IPS-18c (cell line): ENCODE results near the gene RNF169.
A peak's percentile ranks its signal among the peaks of the same experiment; 100 is the strongest.

Source experiments
- H3K4me3 ChIP-seq: 2 replicates; pipeline ENCODE4 v1.7.0; 2013; ENCODE audit warnings: low read depth, mild to moderate bottlenecking, low read length, moderate library complexity; ENCODE audit not compliant: insufficient read depth
- H3K9me3 ChIP-seq: one replicate; pipeline ENCODE4 v1.6.1; 2013; ENCODE audit warnings: mild to moderate bottlenecking, low read length, moderate library complexity; ENCODE audit not compliant: control insufficient read depth, insufficient read depth

RNF169 gene

DNA sequence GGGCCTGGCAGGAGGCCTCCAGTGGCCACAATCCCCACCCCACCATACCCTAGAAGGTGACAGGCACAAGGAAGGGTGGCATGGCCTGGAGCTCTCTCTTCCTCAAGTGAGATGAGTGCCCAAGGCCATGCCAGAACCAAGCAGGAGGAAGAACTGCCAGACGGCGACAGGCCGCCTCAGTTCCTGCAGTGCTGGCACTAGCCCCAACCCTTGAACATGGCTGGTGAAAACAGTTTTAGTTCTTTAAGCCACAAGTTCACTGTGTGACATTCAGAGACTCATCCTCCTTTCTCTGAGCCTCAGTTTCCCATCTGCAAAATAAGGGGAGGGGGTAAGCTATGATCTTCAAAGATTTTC lies 27.2 kb upstream of the RNF169 start:
- no peak overlapping the region for H3K4me3 ChIP-seq
- no peaks in the 10 kb centered on the region for H3K9me3 ChIP-seq

DNA sequence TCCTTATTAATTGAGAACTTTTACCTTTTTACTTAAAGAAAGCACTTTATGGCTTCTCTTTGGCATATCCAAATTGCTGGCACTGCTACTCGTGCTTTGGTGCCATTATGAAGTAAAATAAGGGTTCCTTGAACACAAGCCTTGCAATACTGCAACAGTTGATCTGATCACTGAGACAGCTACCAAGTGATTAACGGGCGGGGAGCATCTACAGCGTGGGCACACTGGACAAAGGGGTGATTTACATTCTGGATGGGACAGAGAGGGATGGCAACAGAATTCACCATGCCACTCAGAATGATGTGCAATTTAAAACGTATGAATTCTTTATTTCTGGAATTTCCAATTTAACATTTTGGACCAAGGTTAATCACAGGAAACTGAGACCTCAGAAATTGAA lies 25.1 kb upstream of the RNF169 start:
- no peak overlapping the region for H3K4me3 ChIP-seq
- H3K9me3 ChIP-seq: no peaks in the 10 kb centered on the region

DNA sequence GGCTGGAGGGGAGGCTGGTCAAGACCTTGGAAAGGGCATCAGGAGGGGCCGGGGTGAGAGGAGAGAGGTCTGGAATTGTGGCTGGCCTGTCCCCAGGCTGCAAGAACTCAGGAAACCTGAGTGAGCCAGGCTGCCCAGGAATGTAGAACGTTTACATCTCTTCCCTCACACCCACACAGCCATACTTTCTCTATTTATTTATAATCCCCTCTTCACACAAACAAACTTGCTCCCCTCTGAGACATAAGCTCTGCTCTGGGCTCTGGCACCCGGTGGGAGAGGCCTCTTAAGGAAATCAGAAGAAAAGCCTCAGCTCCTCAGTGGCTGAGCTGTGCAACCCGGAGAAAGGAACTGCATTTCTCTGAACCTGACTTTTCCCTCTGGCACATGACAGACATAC lies 22.9 kb upstream of the RNF169 start:
- Histone ChIP-seq H3K4me3 (no peak overlapping the region), H3K9me3 (no peaks in the 10 kb centered on the region)

DNA sequence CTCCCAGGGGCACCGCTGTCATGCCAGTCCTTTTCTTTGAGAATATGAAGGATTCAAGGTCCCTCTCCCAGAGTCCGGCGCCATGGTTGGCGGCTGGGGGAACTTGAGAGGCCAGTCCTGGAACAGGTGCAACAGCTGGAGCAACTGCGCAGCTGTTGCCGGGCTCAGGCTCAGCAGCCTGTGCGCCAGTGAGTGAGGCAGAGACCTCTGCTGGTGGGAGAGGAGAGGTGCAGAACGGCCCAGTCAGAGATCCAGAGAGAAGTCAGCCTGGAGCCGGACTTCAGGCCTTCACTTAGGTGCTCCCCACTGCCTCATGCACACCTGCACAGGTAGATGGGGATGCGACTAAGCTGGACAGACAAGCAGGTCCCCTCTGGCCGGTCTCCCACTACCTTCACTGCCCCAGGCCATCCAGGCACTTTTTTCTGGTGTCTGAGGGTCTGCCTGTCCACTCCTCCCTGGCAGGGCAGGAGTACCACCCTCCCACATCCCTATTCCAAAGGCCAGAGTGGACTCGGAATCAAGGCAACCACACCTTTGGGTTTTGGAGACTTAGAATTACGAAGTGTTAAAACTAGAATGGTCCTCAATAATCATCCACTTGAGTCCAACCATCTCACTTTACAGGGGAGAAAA lies 22.0 kb upstream of the RNF169 start:
- Histone ChIP-seq H3K4me3 (no peak overlapping the region), H3K9me3 (no peaks in the 10 kb centered on the region)

DNA sequence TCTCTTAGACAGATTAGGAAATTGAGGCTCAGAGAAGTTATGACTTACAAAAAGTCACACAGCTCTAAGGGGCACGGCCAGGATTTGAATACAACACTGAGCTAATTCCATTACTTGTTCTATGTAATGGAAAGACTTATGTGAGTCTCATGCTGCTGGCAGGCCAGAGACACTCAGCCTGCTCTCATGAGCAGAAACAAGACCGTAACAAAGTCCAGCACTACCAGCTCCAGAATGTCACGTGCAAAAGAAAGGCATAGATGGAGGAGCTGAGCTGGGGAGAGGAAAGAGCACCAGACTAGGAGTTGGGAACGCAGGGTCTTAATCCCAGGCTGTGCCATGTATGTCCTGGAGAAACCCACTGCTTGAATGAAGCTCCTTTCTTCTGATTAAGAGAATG lies 19.3 kb upstream of the RNF169 start:
- H3K9me3 ChIP-seq: no peaks in the 10 kb centered on the region
- no peak overlapping the region for H3K4me3 ChIP-seq

DNA sequence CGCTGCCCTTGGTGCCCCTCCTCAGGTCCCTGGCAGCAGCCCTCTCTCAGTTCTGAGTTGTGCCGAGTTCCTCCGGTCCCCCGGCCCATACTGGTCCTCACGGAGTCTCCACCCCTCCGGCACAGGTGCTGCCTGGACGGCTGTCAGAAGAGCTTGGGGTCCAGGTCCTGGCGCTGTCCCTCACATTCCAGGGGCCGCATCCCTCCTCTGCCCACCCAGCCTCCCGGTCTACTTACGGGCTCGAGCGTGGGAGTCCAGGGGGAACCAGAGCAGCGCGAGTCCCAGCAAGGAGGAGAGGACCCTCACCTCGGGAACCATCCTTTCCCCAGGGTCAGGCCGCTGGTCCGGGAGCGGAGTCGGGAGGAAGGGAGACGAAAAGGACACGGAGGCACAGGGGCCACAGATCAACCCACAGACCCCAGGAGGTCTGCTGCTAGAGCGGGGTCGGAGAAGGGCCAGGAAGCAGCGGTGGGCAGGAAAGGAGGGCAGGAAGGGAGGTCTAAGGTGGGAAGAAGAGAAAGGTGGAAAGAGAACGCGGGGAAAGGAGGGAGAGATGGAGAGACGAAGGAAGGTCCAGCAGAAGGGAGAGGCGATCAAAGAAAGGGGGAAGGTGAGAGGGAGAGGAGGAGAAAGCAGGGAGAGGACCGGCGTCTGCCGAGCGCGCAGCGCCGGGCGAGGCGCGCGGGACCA lies 17.9 kb upstream of the RNF169 start:
- no peaks in the 10 kb centered on the region for H3K9me3 ChIP-seq
- peak overlapping the region; percentile 52 for H3K4me3 ChIP-seq

DNA sequence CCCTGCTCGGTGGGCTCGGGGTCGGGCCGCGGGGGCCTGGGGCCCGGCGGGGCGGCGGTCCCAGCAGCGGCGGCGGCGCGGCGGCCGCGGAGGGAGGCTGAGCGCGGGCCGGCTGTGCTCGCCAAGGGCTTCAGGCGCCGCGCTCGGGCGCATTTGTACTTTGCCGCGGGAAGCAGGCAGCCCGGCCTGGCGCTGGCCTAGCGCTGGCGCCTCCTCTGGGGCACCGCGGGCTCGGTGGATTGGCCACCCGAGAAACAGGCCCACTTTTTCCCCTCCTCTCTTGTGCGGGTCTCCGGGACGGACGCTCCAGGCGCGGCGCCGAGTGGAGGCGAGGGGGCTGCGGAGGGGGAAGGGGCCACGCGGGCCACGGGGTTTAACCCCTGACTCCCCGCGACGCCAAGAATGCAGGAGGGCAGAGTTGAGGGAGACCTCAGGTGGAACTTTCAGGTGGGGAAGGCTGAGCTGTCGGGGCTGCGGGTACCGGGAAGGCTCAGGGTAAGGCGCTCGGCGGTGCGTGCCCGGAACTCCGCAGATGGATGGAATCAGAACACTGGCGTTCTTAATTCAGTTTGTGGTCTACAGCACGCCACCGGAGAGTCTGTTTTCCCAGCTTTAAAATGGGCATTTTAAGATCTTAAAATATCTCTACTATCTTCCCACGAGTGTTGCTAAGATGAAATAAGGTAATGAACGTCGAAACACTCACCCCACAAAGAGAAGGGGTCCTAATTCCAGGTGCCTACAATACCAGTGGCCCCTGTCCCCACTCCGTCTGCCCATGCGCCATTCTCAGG lies 17.2 kb upstream of the RNF169 start, which contains the start of gene CHRDL2:
Gene CHRDL2 (minus strand): TSS at position 126 of the 794 bp plus-strand sequence. CDS start 538 bp downstream, outside the sequence.
- no peaks in the 10 kb centered on the region for H3K9me3 ChIP-seq
- H3K4me3 ChIP-seq: peak within 1 kb of the TSS; percentile 55

DNA sequence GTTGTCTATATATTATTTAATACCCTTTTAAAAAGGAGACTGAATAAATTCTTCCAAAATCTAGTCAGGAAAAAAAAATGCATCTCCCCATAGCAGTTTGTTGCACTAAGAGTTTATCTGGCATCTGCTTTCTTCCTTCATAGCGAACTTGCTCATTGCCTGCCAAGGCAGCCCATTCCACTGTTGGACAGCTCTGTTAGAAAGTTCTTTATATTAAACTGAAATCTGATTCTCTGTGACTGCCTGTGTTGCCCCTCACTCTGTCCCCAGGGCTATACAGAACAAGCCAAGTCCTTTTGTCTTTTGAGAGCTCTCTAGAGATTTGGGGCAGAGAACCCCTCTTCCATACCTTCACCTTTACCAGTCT lies 14.1 kb upstream of the RNF169 start:
- Histone ChIP-seq H3K9me3 (no peaks in the 10 kb centered on the region), H3K4me3 (no peak overlapping the region)

DNA sequence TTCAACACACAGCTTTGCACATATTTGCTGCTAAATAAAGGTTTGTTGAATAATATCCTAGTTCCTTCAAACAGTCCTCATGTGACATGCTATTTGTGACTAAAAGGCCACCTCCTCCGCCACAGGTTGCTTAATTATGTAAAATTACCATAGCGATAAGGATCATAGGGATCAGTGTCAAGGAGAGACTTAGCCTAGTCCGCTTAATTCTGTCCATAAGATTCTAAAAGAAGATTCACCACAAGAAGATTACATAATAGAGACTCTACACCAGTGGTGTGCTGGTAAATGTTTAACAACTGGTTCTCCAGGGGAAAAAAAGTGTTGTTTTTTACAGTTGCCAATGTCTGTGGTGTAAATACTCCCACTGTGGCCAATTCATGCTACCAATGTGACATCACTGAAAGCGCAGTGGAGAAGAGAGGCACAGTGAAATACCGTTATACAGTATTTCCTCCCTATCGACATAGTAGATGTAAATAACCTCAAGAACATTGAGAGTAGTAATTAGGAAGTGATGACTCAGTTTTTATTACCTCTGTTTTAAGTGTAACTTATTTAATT lies 13.2 kb upstream of the RNF169 start:
- no peak overlapping the region for H3K4me3 ChIP-seq
- no peaks in the 10 kb centered on the region for H3K9me3 ChIP-seq

DNA sequence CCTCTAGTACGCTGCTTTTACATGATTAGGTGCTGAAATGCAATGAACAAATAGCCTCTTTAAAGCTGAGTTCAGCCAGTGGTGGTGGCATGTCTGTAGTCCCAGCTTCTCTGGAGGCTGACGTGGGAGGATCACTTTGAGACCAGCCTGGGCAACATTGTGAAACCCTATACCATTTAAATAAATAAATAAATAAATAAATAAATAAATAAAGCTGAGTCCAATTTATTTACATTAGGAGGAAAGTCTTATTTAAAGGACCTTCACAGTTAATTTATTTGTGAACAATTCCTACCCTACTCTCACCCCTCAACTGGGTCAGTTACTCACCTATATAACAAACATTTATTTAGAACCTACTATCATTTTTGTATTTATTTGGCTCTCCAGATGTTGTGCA lies 12.6 kb upstream of the RNF169 start:
- H3K4me3 ChIP-seq: no peak overlapping the region
- H3K9me3 ChIP-seq: no peaks in the 10 kb centered on the region

DNA sequence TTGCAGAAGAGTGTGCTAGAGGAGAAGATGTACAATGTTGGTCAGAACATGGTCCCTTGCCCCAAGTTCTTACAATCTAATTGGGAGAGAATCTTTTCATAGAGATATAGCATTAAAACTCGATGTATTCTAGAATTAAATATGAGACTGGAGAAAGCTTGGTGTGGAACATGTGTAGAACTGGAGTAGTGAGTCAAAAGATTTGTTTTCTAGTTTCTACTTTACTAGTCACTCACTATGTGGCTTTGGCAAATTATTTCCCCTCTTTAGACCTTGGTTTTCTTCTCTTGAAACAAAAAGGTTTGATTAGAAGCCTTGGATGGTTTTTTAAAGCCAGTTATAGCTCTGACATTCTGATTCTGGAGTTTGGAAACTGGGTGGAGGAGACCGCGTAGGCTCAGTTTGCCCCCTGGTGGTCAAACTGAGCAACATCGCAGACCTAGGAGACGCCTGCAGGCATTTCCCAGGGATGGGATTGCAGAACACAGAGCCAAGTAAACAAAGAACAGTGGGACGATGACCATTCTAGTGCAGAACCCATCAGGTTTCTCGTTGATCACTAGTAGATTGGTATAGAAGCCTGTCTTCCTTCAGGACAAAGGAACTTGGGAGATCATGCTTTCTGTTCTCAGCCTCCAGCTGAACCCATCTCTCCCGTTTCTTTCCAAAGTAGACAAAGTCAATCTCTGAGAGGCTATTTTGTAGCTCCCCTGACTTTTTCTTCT lies 8.9 kb upstream of the RNF169 start:
- Histone ChIP-seq H3K9me3 (no peaks in the 10 kb centered on the region), H3K4me3 (no peak overlapping the region)

DNA sequence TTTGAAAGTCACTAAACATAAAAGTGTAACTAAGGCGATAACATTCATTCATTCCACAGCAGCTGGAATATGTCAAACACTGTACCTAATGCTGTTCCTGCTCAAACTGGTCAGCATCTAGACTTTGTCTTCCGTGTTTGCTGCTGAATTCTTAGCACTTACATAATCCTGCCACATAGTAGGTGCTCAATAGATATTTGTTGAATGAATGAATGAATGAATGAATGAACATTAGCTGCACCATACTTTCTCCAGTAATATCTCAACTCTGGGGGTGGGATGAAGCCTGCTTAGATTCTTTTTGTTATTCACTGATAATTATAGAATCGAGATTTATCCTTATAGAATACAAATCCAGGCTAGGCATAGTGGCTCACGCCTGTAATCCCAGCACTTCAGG lies 6.6 kb upstream of the RNF169 start:
- Histone ChIP-seq H3K9me3 (no peaks in the 10 kb centered on the region), H3K4me3 (no peak overlapping the region)

DNA sequence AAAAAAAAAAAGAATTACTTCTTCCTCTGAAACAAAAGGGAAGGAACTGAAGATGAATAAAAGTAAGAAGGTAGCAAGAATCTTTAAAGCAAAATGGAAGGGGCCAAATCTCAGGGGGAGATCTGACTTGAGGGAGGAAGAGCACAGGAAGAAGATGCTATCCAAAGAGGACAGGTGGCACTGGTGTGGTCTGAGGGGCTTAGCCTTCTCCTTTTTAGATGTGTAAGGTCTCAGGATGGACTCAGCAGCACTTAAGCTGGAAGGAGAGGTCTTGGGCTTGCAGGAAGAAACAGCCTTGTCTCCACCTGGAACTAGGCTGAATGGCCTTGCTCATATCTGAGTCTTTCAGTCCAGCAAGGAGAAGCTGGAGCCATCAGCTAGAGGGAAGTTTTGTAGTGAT lies 5.0 kb upstream of the RNF169 start:
- no peaks in the 10 kb centered on the region for H3K9me3 ChIP-seq

DNA sequence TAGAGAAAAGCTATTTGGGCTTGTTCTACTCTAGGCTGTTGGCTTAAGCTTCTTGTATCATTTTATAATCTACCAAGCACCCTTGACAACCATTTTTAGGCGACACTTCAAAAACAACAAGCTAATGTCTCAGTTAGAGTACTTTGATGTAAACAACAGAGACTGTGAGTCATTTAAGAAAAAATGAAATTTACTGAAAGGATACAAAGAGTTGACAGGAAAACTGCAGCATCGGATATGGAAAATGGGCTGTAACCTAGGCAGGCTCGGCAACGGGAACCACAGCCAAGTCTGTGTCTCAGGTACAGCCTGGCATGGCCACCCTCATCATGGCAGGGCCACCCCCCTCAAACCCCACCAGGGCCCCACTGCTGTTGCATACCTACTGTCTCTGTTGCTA lies 4.4 kb upstream of the RNF169 start:
- Histone ChIP-seq H3K9me3 (no peaks in the 10 kb centered on the region), H3K4me3 (no peak overlapping the region)

More for the DNA sequence above, 5.0 kb upstream of the RNF169 start:
- no peak overlapping the region for H3K4me3 ChIP-seq

DNA sequence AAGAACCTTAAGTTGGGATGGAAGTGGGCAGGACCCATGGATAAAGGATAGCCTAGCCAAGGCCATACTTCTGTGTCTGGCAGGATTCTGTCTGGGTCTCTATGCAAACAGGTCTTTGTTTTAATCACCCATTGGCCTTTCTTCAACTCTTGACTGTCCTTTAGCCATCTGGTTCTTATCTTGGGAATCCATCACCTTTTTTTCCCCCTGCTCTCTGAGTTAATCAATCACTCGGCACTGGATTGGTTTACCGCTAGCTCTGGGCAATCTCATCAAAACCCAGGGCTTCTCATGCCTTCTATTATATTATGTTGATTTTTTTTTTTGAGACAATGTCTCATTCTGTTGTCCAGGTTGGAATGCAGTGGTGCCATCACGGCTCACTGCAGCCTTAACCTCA lies 1.8 kb upstream of the RNF169 start:
- no peak overlapping the region for H3K4me3 ChIP-seq
- H3K9me3 ChIP-seq: no peaks in the 10 kb centered on the region

DNA sequence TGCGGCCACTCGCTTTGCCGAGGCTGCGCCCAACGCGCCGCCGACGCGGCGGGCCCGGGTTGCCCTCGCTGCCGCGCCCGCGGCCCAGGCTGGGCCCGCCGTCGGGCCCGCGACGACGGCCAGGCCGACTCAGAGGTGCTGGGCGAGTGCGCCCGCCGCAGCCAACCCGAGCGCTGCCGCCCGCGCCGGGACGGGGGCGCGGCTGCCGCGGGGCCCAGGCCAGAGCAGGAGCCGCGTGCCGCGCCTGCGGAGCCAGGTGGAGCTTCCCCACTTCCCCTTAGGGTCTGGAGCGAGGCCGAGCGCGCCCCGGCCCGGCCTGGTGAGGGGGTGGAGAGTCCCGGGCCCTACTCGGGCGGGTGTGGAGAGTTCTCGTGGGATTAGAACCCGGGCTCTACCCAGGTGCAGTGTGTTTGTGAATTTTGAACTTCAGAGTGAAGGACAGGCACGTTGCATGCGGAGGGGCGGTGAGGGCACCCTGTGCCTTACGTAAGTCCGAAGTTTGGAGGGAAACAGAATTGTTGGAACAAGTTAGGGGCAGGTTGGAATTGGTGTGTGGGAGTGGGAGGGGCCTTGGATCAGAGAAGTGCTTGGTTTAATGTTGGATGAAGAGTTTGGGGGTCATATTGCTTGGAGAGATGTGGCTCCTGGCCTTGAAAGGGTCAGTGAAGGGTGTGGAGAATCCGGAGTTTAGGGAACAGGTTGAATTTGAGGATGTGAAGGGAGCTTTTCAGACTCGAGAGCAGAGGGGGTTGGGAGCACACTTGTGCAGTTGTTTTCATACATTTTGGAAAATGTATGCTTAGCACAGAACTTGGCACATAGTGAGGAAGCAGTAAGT lies 697 bp downstream of the RNF169 start:
- peak overlapping the region; percentile 78 for H3K4me3 ChIP-seq
- H3K9me3 ChIP-seq: no peaks in the 10 kb centered on the region

DNA sequence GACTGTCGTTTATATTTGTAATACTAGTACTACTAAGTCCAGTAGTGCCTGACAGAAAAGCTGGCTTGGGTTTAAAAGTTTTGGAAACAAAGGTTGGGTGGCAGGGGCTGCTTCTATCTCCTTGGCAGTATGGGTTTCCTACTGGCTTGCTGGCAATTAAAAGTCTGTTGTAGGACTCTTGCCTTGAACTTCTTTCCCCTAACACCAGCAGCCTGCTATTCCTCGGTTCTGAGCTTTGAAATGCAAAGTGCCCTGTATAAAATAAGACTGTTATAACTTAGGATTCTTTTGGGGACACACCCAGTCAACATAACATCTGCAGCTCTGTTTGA lies 1.3 kb downstream of the RNF169 start:
- Histone ChIP-seq H3K4me3 (peak overlapping the region; percentile 72), H3K9me3 (no peaks in the 10 kb centered on the region)
